Tibial nerve (tissue), 4 donors: Measurements from ENCODE around the gene NOP53. TPM values are rescaled to one million over a fixed set of nuclear protein-coding genes. Genes with fewer than 3 reads are reported as not detected.

Experiments
- DNase-seq, 2 donors: peaks; one replicate each; pipeline ENCODE4 v3.0.0-alpha.2; 2019; ENCODE audit warnings: low spot score in 2 of 2
- H3K27ac ChIP-seq, 4 donors: fragments of 200-600 bp; sonication (generic) in 3 of 4; one replicate each; pipeline ENCODE4 v1.5.1; 2017 to 2019; ENCODE audit warnings: mild to moderate bottlenecking in 1 of 4
- H3K27me3 ChIP-seq, 2 donors: fragments of 200-600 bp; sonication (generic) in 1 of 2; one replicate each; pipeline versions ENCODE4 v1.5.1 to v1.6.0; 2017 to 2019
- H3K36me3 ChIP-seq, 3 donors: fragments of 200-600 bp; sonication (generic); one replicate each; pipeline ENCODE4 v1.5.1; 2018 to 2019
- H3K4me1 ChIP-seq, 4 donors: fragments of 200-600 bp; sonication (generic) in 3 of 4; one replicate each; pipeline ENCODE4 v1.5.1; 2017 to 2019
- H3K4me3 ChIP-seq, 4 donors: fragments of 200-600 bp; sonication (generic) in 3 of 4; one replicate each; pipeline ENCODE4 v1.5.1; 2017 to 2019; ENCODE audit warnings: mild to moderate bottlenecking in 1 of 4, moderate library complexity in 1 of 4
- H3K9me3 ChIP-seq, 4 donors: fragments of 200-600 bp; sonication (generic) in 3 of 4; one replicate each; pipeline ENCODE4 v1.5.1; 2017 to 2019
- EP300 ChIP-seq, 2 donors: sonication (generic); formaldehyde crosslinking; IDR thresholded peaks; one replicate each; pipeline ENCODE4 v1.6.1; 2017; ENCODE audit warnings: antibody characterized with exemption in 2 of 2, mild to moderate bottlenecking in 1 of 2
- POLR2A ChIP-seq, 2 donors: fragments of 450-650 bp; IDR thresholded peaks; one replicate each; pipeline ENCODE4 v1.6.1; 2017; ENCODE audit warnings: antibody characterized with exemption in 2 of 2, mild to moderate bottlenecking in 2 of 2, moderate library complexity in 2 of 2
- WGBS, 2 donors: methylation state at CpG; one replicate each; pipeline ENCODE4 v1.1.5; 2018; 5-methylcytosine and 5-hydroxymethylcytosine counted together
- total RNA-seq, 4 donors: library from RNA; depleted of rRNA; stranded (reverse); fragments of >200 nt; gene quantifications; one replicate each; pipeline ENCODE4 v1.1.0, GENCODE V29; 2016
- TF ChIP-seq, protein P1 (sequence below), 5 experiments: fragments of 200-600 bp in 3 of 5; fragments of 450-650 bp in 2 of 5; sonication (generic) in 3 of 5; IDR thresholded peaks; one replicate each; pipeline ENCODE4 v1.5.1; 2016 to 2019; ENCODE audit warnings: antibody characterized with exemption in 5 of 5, mild to moderate bottlenecking in 3 of 5, moderate library complexity in 2 of 5

NOP53 gene
- 100 to 1,000 TPM; 320 to 532 (median 408) TPM for total RNA-seq

DNA sequence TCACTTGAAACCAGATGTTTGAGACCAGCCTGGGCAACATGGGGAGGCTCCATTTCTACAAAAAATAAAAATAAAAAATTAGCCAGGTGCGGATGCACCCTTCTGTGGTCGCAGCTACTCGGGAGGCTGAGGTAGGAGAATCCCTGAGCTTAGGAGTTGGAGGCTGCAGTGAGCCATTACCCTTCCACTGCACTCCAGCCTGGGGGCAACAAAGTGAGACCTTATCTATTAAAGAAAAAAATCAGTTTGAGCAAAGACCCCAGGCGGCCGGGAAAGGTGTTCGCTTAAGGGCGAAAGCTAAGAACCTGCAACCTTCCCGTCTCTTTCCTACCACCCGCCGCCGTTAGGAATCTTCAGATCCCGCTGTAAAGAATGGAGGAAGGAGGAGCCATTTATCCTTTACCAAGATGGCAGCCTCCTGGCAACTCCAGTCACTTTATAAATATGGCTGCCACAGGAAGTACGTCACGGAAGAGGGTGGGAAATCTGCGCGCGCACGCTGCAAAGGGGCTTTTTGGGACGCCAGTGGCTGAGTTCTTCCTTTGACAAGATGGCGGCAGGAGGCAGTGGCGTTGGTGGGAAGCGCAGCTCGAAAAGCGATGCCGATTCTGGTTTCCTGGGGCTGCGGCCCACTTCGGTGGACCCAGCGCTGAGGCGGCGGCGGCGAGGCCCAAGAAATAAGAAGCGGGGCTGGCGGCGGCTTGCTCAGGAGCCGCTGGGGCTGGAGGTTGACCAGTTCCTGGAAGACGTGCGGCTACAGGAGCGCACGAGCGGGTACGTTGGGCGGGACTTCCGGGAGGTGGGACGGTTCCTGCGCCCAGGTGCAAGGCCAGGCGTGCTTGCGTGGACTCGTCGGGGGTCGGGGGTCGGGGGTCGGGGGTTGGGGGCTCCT is at the start of gene NOP53:
NOP53 (plus strand) TSS at position 537 of the 892 bp plus-strand sequence; CDS start at position 551, 14 bp downstream.
- DNase-seq = peak; percentile 96 to 97
- Histone ChIP-seq H3K27ac (peak within 1 kb of the TSS; percentile 71 to 99 (median 96)), H3K4me3 (peak within 1 kb of the TSS; percentile 51 to 92 (median 85)), H3K27me3 (no peaks in the 10 kb centered on the region), H3K36me3 (peaks cover 0 to 51% (median 14%) of the 10 kb centered on the region in 3 donors), H3K9me3 (no peaks in the 10 kb centered on the region), H3K4me1 (peaks cover 0 to 61% (median 31%) of the 10 kb centered on the region in 4 donors)
- WGBS, 2 donors = 4% methylated on average over 50 to 52 of the region's 53 CpGs
- TF ChIP-seq POLR2A (IDR thresholded peaks at IDR 0.05) = peak; percentile 65 to 88
- TF ChIP-seq, protein P1, sequence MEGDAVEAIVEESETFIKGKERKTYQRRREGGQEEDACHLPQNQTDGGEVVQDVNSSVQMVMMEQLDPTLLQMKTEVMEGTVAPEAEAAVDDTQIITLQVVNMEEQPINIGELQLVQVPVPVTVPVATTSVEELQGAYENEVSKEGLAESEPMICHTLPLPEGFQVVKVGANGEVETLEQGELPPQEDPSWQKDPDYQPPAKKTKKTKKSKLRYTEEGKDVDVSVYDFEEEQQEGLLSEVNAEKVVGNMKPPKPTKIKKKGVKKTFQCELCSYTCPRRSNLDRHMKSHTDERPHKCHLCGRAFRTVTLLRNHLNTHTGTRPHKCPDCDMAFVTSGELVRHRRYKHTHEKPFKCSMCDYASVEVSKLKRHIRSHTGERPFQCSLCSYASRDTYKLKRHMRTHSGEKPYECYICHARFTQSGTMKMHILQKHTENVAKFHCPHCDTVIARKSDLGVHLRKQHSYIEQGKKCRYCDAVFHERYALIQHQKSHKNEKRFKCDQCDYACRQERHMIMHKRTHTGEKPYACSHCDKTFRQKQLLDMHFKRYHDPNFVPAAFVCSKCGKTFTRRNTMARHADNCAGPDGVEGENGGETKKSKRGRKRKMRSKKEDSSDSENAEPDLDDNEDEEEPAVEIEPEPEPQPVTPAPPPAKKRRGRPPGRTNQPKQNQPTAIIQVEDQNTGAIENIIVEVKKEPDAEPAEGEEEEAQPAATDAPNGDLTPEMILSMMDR (IDR thresholded peaks at IDR 0.05) = peak in 2 of 5 experiments; percentile 33 to 69
- peak; percentile 96 to 97 for TF ChIP-seq EP300 (IDR thresholded peaks at IDR 0.05)

DNA sequence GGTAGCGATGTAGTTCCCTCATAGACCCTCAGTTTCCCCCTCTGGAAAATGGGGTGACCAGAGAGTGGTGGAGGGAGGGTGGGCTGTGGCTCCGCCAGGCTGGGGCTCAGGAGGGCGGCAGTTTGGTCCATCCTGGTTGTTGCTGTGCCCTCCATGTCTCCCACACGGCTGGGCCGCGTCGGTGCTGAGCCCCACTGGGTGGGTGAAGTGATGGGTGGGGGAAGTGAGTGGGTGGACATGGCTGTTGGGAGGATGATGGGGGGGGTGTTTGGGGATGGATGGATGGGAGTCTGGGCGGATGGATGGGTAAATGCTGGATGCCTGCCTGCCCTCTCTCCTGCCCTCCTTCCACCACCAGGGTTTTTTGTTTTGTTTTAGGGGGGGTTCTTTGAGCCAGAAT is 48.7 kb upstream of the NOP53 start:
- Histone ChIP-seq H3K9me3 (no peaks in the 10 kb centered on the region), H3K36me3 (peaks cover 0 to 75% (median 13%) of the 10 kb centered on the region in 3 donors), H3K4me3 (no peak overlapping the region), H3K27me3 (no peaks in the 10 kb centered on the region), H3K27ac (peak overlapping the region in 1 of 4 donors; percentile 86), H3K4me1 (peaks cover 0 to 11% (median 2%) of the 10 kb centered on the region in 4 donors)
- WGBS, 2 donors = 73 to 78% methylated on average over 8 of the region's 8 CpGs
- TF ChIP-seq POLR2A (IDR thresholded peaks at IDR 0.05) (no peak), EP300 (IDR thresholded peaks at IDR 0.05) (no peak)
- TF ChIP-seq, protein P1 (IDR thresholded peaks at IDR 0.05) = no peak
- DNase-seq = no peak

DNA sequence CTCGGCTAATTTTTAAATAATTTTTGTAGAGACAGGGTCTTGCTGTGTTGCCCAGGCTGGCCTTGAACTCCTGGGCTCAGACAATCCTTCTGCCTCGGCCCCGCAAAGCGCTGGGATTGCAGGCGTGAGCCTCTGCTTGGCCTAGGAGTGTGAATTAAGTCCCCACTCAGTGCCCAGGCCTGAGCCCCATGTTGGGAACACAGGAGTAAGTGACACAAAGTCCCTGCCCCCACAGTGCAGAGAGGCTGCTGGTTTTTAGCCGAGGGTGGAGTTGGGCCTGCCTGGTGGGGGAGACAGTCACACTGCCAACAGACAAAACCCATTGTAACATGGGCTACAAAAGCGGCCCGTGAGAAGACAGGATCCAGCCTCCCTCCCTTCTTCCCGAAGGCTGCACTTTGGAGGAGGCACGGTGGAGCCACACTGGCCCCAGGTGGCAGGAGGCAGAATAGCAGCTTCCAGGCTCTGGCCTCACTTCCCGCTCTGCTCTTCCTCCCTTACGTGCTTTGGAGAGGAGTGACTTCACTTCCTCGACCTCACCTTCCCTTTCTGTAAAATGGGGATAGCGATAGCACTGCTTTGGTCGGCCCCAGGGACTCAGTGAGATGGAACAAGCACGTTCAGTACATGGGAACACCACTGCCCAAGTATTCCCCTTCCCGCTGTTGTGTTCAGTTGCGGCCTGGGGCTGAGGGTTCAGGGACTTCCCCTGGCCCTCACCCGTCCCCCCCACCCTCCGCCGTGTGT is 47.3 kb upstream of the NOP53 start:
- H3K9me3 ChIP-seq = no peaks in the 10 kb centered on the region
- DNase-seq = peak; percentile 45 to 56
- no peaks in the 10 kb centered on the region for H3K27me3 ChIP-seq
- peaks cover 0 to 11% (median 2%) of the 10 kb centered on the region in 4 donors for H3K4me1 ChIP-seq
- peak overlapping the region; percentile 37 to 86 (median 70) for H3K27ac ChIP-seq
- TF ChIP-seq, protein P1 (IDR thresholded peaks at IDR 0.05) = peak; percentile 96 to 98 (median 97)
- TF ChIP-seq EP300 (IDR thresholded peaks at IDR 0.05) = peak; percentile 44 to 69
- TF ChIP-seq POLR2A (IDR thresholded peaks at IDR 0.05) = no peak
- WGBS, 2 donors = 42 to 45% methylated on average over 19 to 20 of the region's 21 CpGs
- no peak overlapping the region for H3K4me3 ChIP-seq
- H3K36me3 ChIP-seq = peaks cover 0 to 77% (median 20%) of the 10 kb centered on the region in 3 donors

DNA sequence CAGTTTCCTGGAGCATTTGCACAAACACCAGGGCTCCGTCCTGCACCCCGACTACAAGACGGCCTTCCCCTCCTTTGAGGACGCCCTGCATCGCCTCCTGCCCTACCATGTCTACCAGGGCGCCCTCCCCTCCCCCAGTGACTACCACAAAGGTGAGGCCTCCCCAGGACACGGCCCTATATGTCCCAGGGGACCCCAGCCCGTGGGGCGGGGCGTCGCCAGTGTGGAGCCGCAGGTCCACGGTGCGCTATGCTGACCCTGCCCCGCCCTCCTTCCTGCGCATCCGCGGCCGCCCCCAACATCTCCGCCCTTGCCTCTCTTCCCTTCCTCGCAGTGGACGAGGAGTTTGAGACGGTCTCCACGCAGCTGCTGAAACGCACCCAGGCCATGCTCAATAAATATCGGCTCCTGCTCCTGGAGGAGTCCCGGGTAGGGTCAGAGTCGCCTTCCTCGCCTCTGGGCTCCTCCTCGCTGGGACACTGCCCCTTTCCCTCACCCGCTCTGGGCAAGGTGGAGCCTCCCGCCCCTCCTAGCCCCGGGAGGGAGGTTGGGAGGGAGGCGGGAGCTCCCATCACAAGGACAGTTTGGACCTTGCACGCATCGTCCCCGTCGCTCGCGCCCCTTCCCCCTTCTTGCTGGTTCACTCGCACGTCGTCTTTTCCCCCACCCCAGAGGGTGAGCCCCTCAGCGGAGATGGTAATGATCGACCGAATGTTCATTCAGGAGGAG is 46.6 kb upstream of the NOP53 start:
- no peaks in the 10 kb centered on the region for H3K9me3 ChIP-seq
- 86 to 87% methylated on average over 46 of the region's 46 CpGs for WGBS, 2 donors
- no peak for DNase-seq
- H3K36me3 ChIP-seq = peaks cover 0 to 85% (median 20%) of the 10 kb centered on the region in 3 donors
- H3K27me3 ChIP-seq = no peaks in the 10 kb centered on the region
- peak overlapping the region in 1 of 4 donors; percentile 86 for H3K27ac ChIP-seq
- TF ChIP-seq EP300 (IDR thresholded peaks at IDR 0.05) = no peak
- TF ChIP-seq, protein P1 (IDR thresholded peaks at IDR 0.05) = no peak
- peaks cover 0 to 11% (median 2%) of the 10 kb centered on the region in 4 donors for H3K4me1 ChIP-seq
- no peak overlapping the region for H3K4me3 ChIP-seq
